ENCODE data around the gene YWHAB.

GRCh38 chr20:44887466-44887865, 2.0 kb downstream of the YWHAB start:
- TF ChIP-seq CTCF (IDR thresholded peaks at IDR 0.05; ENCODE audit: low read depth, low read length), result no peak
- no peak for TF ChIP-seq POLR2A (IDR thresholded peaks at IDR 0.05; ENCODE audit: extremely low read depth, insufficient read length)
- no peak for TF ChIP-seq MAX (IDR thresholded peaks at IDR 0.05; ENCODE audit: low read depth, low read length)
